Transverse colon (tissue), 4 donors: ENCODE data around the gene MRPL39.
"Not testable (repeated sequence)": the region's sequence is repeated elsewhere in the genome, so short reads cannot be mapped to it uniquely, and the experiment has no call there.

Experiments used
- POLR2AphosphoS5 ChIP-seq, 3 donors: sonication (generic); formaldehyde crosslinking; IDR thresholded peaks; one replicate each; pipeline ENCODE4 v1.6.1; 2016; ENCODE audit warnings: antibody characterized with exemption in 3 of 3
- TF ChIP-seq, protein P1 (sequence below), 5 experiments: fragments of 200-600 bp in 3 of 5; fragments of 450-650 bp in 2 of 5; sonication (generic) in 3 of 5; IDR thresholded peaks; 1 replicate in 2 of 5; 2 replicates in 3 of 5; pipeline ENCODE4 v1.5.1; 2016 to 2017; ENCODE audit warnings: antibody characterized with exemption in 5 of 5, inconsistent platforms in 3 of 5, mild to moderate bottlenecking in 2 of 5, moderate library complexity in 1 of 5

DNA sequence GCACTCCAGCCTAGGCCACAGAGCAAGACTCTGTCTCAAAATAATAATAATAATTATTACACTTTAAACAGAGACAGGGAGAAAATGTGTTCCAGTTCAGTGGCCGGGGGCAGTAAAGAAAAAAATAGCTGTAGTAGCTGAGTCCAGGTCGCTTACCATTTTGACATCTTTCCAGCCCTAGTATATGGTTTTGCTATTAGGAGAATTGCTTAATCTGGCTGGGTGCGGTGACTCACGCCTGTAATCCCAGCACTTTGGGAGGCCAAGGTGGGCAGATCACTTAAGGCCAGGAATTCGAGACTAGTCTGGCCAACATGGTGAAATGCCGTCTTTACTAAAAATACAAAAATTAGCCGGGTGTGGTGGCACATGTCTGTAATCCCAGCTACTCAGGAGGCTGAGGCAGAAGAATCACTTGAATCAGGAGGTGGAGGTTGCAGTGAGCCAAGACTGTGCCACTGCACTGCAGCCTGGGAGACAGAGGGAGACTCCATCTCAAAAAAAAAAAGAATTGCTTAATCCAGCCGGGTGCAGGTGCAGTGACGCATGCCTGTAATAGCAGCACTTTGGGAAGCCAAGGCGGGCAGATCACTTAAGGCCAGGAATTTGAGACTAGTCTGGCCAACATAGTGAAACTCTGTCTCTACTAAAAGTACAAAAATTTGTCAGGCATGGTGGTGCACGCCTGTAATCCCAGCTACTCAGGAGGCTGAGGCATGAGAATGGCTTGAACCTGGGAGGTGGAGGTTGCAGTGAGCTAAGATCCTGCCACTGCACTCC, 18.7 kb upstream of the MRPL39 start:
- TF ChIP-seq, protein P1, sequence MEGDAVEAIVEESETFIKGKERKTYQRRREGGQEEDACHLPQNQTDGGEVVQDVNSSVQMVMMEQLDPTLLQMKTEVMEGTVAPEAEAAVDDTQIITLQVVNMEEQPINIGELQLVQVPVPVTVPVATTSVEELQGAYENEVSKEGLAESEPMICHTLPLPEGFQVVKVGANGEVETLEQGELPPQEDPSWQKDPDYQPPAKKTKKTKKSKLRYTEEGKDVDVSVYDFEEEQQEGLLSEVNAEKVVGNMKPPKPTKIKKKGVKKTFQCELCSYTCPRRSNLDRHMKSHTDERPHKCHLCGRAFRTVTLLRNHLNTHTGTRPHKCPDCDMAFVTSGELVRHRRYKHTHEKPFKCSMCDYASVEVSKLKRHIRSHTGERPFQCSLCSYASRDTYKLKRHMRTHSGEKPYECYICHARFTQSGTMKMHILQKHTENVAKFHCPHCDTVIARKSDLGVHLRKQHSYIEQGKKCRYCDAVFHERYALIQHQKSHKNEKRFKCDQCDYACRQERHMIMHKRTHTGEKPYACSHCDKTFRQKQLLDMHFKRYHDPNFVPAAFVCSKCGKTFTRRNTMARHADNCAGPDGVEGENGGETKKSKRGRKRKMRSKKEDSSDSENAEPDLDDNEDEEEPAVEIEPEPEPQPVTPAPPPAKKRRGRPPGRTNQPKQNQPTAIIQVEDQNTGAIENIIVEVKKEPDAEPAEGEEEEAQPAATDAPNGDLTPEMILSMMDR (IDR thresholded peaks at IDR 0.05), result not testable (repeated sequence)
- not testable (repeated sequence) for TF ChIP-seq POLR2AphosphoS5 (IDR thresholded peaks at IDR 0.05)
